Measurements from ENCODE around the gene IGSF8. TPM values are rescaled to one million over a fixed set of nuclear protein-coding genes. Genes with fewer than 3 reads are reported as not detected.

The IGSF8 gene
- total RNA-seq, 1 experiment from 2014 or later = 101 TPM

GRCh38 chr1:160101037-160101716 is 2.8 kb upstream of the IGSF8 start:
- ChIA-PET POLR2A (interaction anchor here (0.6 to 1.2 kb wide), 2 partner anchors 15 to 151 kb away, joined by 3 to 4 read pairs; no protein-coding TSS in a partner anchor), CTCF (interaction anchor here (0.5 to 9.3 kb wide), 44 partner anchors 9 to 1078 kb away, joined by 3 to 109 read pairs (median 5); partner anchors contain the start of genes ATP1A2, CASQ1, DCAF8 and PEX19)
- peak; percentile 64 for ATAC-seq
- Mint-ChIP-seq H3K27me3 (ENCODE audit: low read depth) (peaks cover 5% of the 10 kb centered on the region; the same call in 1 of the 2 replicates), H3K27ac (peak overlapping the region; percentile 57; the same call in 1 of the 2 replicates), H3K4me1 (peaks cover 58% of the 10 kb centered on the region), H3K9me3 (no peaks in the 10 kb centered on the region), H3K36me3 (no peaks in the 10 kb centered on the region), H3K4me3 (peak overlapping the region; percentile 41; the same call in 1 of the 2 replicates)
- TF ChIP-seq E2F1 (CRISPR knock-in tag; IDR thresholded peaks at IDR 0.05) (no peak), ETV6 (CRISPR knock-in tag; IDR thresholded peaks at IDR 0.05) (peak; percentile 76; the same call in 1 of the 2 replicates), ZNF532 (CRISPR knock-in tag; IDR thresholded peaks at IDR 0.05; ENCODE audit: borderline replicate concordance) (no peak), SP1 (CRISPR knock-in tag; conservative IDR thresholded peaks at IDR 0.05) (no peak), SMAD4 (CRISPR knock-in tag; IDR thresholded peaks at IDR 0.05) (no peak), PREB (CRISPR knock-in tag; IDR thresholded peaks at IDR 0.05; ENCODE audit: borderline replicate concordance) (no peak), SOX15 (CRISPR knock-in tag; IDR thresholded peaks at IDR 0.05) (no peak), ZNF263 (CRISPR knock-in tag; IDR thresholded peaks at IDR 0.05; ENCODE audit: low read depth) (no peak), ZNF671 (CRISPR knock-in tag; IDR thresholded peaks at IDR 0.05) (no peak), JUN (CRISPR knock-in tag; IDR thresholded peaks at IDR 0.05) (no peak), ZNF512 (CRISPR knock-in tag; IDR thresholded peaks at IDR 0.05; ENCODE audit: borderline replicate concordance) (no peak), IRF1 (CRISPR knock-in tag; IDR thresholded peaks at IDR 0.05) (no peak), OVOL2 (CRISPR knock-in tag; IDR thresholded peaks at IDR 0.05; ENCODE audit: borderline replicate concordance) (no peak), PRRX2 (CRISPR knock-in tag; IDR thresholded peaks at IDR 0.05) (no peak), ZMAT4 (CRISPR knock-in tag; IDR thresholded peaks at IDR 0.05) (no peak), ZNF416 (CRISPR knock-in tag; IDR thresholded peaks at IDR 0.05) (no peak), CTCF (IDR thresholded peaks at IDR 0.05) (peak; percentile 87), ATF2 (CRISPR knock-in tag; IDR thresholded peaks at IDR 0.05; ENCODE audit: borderline replicate concordance, low read depth) (no peak), CBFB (CRISPR knock-in tag; IDR thresholded peaks at IDR 0.05; ENCODE audit: low read depth) (no peak), GABPB1 (CRISPR knock-in tag; IDR thresholded peaks at IDR 0.05) (0 out of 2 replicates have a peak, but pooled peaks have one; percentile 29), CREM (CRISPR knock-in tag; IDR thresholded peaks at IDR 0.05) (no peak), ERG (CRISPR knock-in tag; IDR thresholded peaks at IDR 0.05) (no peak), SMAD3 (CRISPR knock-in tag; IDR thresholded peaks at IDR 0.05; ENCODE audit: borderline replicate concordance) (no peak), RORB (CRISPR knock-in tag; IDR thresholded peaks at IDR 0.05) (no peak)
- peak; percentile 86 for DNase-seq (ENCODE audit: low spot score)

Measured in WTC11 (cell line).